Stimulated activated CD8-positive, alpha-beta memory T cell treated with anti-CD3 and anti-CD28 coated beads, Interleukin-12 subunit alpha, Interleukin-12 subunit beta, amount 100 ng/mL, for 24 hours (primary cell): ENCODE data around the gene MATCAP1.
A peak's percentile ranks its signal among the peaks of the same experiment; 100 is the strongest.

Source experiments
- DNase-seq: peaks from one replicate; pipeline ENCODE4 v3.0.0-alpha.2; 2020; ENCODE audit errors: extremely low read depth

The MATCAP1 gene

GRCh38 chr16:67156143-67156844, 27.5 kb downstream of the MATCAP1 start:
- DNase-seq = no peak

- DNase-seq = peak; percentile 48
Measured at GRCh38 chr16:67155295-67156142, 28.2 kb downstream of the MATCAP1 start.

- DNase-seq = no peak
Measured at GRCh38 chr16:67154578-67155294, 29.0 kb downstream of the MATCAP1 start.

- no peak for DNase-seq
Measured at GRCh38 chr16:67151431-67152097, 32.2 kb downstream of the MATCAP1 start.

GRCh38 chr16:67150833-67151396, 32.8 kb downstream of the MATCAP1 start, which contains the start of gene B3GNT9:
TSS of gene B3GNT9 (minus strand) at chr16:67150998. CDS start at chr16:67150485, 513 bp downstream.
- DNase-seq = no peak

- no peak for DNase-seq
Measured at GRCh38 chr16:67150047-67150832, 33.5 kb downstream of the MATCAP1 start.

GRCh38 chr16:67149276-67150046, 34.3 kb downstream of the MATCAP1 start:
- no peak for DNase-seq

- no peak for DNase-seq
Measured at GRCh38 chr16:67148656-67149275, 35.0 kb downstream of the MATCAP1 start.

GRCh38 chr16:67148221-67148620, 35.5 kb downstream of the MATCAP1 start:
- no peak for DNase-seq

GRCh38 chr16:67147437-67148140, 36.2 kb downstream of the MATCAP1 start:
- DNase-seq = no peak

- DNase-seq = no peak
Measured at GRCh38 chr16:67146523-67147357, 37.0 kb downstream of the MATCAP1 start.

- DNase-seq = no peak
Measured at GRCh38 chr16:67145746-67146145, 38.0 kb downstream of the MATCAP1 start.

GRCh38 chr16:67144943-67145342, 38.8 kb downstream of the MATCAP1 start:
- no peak for DNase-seq

GRCh38 chr16:67142342-67142741, 41.4 kb downstream of the MATCAP1 start:
- no peak for DNase-seq

- no peak for DNase-seq
Measured at GRCh38 chr16:67141391-67141790, 42.4 kb downstream of the MATCAP1 start.

GRCh38 chr16:67137605-67138004, 46.2 kb downstream of the MATCAP1 start:
- no peak for DNase-seq

- DNase-seq = no peak
Measured at GRCh38 chr16:67129422-67129821, 54.3 kb downstream of the MATCAP1 start.

GRCh38 chr16:67128887-67129286, 54.9 kb downstream of the MATCAP1 start:
- DNase-seq = no peak
